Hepatocyte (in vitro differentiated cells): ENCODE results near the gene VILL.

Experiments
- EZH2phosphoT487 ChIP-seq: fragments of 200-600 bp; sonication (generic); IDR thresholded peaks from one replicate; pipeline ENCODE4 v1.6.1; 2018; ENCODE audit warnings: antibody characterized with exemption, mild to moderate bottlenecking, low read depth, moderate library complexity; ENCODE audit not compliant: unreplicated experiment, severe bottlenecking
- TF ChIP-seq, protein P1 (sequence below): fragments of 200-600 bp; sonication (generic); IDR thresholded peaks from 2 replicates; pipeline ENCODE4 v1.5.1; 2016; ENCODE audit warnings: antibody characterized with exemption, mild to moderate bottlenecking; ENCODE audit not compliant: poor library complexity

DNA sequence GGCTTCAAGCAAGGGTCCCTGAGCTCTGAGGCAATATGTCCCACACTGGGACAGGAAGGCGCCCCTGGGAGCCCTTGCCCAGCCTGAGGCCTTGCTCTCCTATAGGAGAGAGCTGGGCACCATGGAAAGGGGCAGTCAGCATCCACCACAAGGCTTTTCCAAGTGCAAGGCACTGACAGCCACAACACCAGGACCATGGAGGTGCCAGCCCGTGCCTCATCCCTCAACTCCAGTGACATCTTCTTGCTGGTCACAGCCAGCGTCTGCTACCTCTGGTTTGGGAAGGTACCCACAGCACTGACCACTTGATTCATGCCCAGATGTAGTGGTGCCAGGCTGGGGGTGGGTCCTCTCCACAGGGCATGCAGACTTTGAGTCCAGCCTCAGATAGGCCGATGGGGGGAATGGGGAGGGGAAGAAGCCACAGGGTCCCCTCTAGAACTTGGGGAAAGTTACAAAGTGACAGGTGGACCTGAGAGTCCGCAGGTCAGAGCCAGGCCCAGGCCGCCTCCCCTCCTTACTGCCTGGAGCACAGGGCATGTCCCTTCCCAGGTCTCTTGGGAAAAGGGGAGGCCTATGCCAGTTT is 11.8 kb downstream of the VILL start:
- TF ChIP-seq, protein P1, sequence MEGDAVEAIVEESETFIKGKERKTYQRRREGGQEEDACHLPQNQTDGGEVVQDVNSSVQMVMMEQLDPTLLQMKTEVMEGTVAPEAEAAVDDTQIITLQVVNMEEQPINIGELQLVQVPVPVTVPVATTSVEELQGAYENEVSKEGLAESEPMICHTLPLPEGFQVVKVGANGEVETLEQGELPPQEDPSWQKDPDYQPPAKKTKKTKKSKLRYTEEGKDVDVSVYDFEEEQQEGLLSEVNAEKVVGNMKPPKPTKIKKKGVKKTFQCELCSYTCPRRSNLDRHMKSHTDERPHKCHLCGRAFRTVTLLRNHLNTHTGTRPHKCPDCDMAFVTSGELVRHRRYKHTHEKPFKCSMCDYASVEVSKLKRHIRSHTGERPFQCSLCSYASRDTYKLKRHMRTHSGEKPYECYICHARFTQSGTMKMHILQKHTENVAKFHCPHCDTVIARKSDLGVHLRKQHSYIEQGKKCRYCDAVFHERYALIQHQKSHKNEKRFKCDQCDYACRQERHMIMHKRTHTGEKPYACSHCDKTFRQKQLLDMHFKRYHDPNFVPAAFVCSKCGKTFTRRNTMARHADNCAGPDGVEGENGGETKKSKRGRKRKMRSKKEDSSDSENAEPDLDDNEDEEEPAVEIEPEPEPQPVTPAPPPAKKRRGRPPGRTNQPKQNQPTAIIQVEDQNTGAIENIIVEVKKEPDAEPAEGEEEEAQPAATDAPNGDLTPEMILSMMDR: no peak
- TF ChIP-seq EZH2phosphoT487: no peak
